ENCODE measurements around the gene AIFM2.
"Not testable (repeated sequence)": the region's sequence is repeated elsewhere in the genome, so short reads cannot be mapped to it uniquely, and the experiment has no call there.

The AIFM2 gene

GRCh38 chr10:70145666-70146488 lies 13.3 kb upstream of the AIFM2 start:
- no peak for DNase-seq

GRCh38 chr10:70145166-70145665 lies 12.6 kb upstream of the AIFM2 start:
- no peak for DNase-seq

DNA sequence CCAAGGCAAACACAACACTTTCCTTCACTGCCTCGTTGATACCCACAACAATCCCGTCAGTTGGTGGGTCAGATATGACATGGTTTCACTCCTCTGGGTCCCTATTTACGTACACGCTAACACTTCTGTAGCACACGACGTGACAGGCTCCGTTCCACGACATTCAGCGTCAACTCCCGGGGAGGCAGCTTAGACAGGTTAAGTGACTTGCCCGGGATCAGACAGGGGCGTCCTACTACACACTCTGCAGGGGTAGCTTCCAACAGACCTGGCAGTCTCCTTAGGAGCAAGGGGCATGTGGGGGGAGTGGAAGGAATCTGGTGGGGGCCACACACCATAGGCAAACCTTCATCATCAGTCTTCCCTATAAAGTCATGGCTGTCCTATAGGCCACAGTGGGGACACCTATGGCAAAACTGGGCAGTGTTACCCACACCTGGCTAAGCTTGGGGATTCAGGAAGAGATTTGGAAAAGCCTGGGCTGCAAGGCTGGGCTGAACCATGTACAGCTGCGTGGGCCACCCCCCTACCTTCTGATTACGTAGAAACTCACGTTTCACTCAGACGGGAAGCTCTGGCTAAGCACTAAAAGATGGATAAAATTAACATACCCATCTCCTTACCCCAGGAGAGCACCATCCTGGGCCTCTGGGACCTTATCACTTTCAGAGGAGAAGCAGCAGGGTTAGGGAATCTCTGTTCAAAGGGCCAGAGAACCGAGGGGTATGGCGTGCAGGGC lies 11.9 kb upstream of the AIFM2 start:
- no peak for DNase-seq

- no peak for DNase-seq
Observed at GRCh38 chr10:70142555-70142954, 9.9 kb upstream of the AIFM2 start.

DNA sequence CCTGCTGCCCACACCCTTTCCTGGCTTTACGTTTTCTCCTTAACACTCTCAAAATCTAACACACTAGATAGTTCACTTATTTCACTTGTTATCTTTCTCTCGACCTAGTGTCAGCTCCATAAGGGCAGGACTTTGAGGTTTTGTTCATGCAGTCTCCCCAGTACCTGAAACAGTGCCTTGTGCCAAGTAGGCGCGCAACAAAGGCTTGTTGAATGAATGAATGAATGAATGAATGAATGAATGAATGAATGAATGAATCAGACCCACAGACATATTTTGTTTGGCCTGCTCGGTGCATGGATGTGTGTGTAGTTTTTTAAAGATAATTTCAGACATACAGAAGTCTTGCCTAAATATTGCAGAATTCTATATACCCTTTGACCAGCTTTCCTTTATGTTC lies 7.7 kb upstream of the AIFM2 start:
- DNase-seq = no peak

DNA sequence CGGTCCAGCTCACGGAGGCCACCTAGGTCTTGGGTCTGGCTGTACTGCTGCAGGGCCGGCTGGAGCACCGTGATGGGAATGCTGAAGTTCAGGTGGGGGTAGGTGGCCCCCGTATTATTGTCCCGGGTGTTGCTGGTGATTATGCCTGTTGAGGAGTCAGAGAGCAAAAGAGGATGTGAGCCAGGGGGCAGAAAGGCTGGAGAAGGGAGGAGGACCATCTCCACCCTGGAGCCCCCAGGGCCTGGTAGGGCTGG lies 7.3 kb upstream of the AIFM2 start:
- no peak for DNase-seq

GRCh38 chr10:70139151-70139996 lies 6.7 kb upstream of the AIFM2 start:
- no peak for DNase-seq

- DNase-seq = no peak
Observed at GRCh38 chr10:70137927-70138883, 5.6 kb upstream of the AIFM2 start.

- no peak for DNase-seq
Observed at GRCh38 chr10:70137135-70137534, 4.5 kb upstream of the AIFM2 start.

- DNase-seq = no peak
Observed at GRCh38 chr10:70135684-70136083, 3.1 kb upstream of the AIFM2 start.

DNA sequence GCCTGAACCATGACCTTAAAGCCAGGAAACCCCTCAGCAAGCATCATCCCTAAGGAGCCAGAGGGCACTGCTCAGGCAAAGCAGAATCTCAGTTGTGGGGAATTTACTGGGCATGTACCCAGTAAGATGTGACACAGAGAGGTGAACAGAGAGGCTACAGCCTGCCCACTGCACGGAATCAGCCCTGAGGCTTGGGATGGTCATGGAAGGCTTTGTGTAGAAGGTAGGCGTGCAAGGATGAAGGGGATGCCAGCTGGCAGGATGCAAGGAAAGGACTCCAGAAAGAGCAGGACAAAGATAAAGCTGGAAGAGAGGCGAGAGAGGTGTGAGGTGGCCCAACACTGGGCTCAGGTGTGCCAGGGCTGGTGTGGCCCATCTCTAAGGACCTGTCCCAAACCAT lies 2.4 kb upstream of the AIFM2 start:
- DNase-seq = no peak

DNA sequence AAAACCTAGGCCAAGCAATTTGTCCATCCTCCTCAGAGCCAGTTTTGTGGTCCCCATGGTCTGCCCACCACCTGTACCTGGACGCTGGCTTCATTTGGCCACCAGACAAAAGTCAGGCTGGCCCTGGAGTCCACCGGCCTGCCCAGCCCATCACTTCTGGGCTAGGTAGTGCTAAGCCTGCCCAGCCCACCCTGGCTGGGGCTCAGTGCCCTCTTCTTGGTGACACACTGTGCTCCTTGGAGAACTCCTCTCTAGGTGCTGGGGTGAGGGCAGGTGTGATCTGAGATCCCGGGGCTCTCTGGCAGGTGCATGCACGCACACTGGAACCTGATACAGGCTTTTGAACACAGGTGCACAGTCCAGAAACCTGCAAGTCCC lies 1.1 kb downstream of the AIFM2 start:
- DNase-seq = no peak

GRCh38 chr10:70130878-70131559 lies 1.6 kb downstream of the AIFM2 start:
- no peak for DNase-seq

- DNase-seq = no peak
Observed at GRCh38 chr10:70126700-70127395, 5.8 kb downstream of the AIFM2 start.

DNA sequence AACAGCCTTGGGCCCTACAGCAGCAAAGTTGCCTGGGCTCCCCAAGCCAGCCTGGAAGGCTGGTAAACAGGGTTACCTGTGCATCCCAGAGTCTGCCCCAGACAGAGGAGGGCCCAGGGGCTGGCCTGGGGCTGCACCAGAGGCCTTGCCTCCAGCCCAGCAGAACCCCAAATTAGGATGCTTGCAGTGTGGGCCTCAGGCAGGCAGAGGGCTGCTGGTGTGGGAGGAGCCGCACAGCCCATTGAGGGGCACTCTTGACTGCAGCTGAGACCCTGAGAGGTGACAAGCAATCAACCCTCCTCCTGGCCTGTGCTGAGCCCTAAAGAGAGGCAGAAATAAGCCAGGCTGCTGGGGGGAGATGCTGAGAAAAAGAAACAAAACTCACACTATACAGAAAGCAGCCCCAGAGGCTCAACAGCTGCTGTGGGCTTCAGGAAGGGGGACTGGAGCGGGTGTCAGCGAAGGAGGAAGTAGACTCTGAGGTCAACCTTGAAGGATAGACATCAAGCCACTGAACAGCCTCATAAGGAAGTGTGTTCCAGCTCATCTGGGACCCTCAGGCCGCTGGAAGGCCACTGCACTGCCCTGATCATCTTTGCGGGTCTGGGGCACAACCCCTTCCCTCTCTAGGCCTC lies 6.6 kb downstream of the AIFM2 start:
- DNase-seq = no peak

DNA sequence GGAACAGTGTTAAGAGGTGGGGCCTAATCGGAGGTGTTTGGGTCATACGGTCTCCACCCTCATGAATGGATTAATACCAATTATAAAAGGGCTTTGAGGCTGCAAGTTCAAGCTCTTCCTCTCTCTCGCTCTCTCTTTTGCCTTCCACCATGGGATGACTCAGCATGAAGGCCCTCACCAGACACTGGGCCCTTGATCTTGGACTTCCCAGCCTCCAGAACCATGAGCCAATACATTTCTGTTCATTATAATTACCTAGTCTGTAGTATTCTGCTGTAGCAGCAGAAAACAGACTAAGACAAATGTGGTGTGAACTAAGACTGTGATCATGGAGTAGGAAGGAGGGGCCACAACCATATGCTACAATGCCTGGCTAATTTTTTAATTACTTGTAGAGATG lies 7.7 kb downstream of the AIFM2 start:
- DNase-seq = no peak

GRCh38 chr10:70124415-70124814 lies 8.2 kb downstream of the AIFM2 start:
- no peak for DNase-seq

GRCh38 chr10:70123817-70124216 lies 8.8 kb downstream of the AIFM2 start:
- DNase-seq = no peak

DNA sequence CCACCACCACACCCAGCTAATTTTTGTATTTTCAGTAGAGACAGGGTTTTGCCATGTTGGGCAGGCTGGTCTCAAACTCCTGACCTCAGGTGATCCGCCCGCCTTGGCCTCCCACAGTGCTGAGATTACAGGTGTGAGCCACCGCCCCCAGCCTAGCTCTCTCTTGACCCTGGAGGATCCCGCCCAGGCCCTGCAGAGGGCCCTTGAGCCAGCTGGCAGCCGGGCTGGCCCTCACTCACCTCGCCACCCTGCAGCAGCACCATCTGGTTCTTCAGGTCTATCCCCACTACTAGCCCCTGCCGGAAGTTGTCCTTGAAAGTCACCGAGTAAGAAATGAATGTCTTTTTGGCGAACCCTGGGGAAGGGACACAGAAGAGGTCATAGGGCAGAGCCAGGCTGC lies 9.5 kb downstream of the AIFM2 start:
- not testable (repeated sequence) for DNase-seq

DNA sequence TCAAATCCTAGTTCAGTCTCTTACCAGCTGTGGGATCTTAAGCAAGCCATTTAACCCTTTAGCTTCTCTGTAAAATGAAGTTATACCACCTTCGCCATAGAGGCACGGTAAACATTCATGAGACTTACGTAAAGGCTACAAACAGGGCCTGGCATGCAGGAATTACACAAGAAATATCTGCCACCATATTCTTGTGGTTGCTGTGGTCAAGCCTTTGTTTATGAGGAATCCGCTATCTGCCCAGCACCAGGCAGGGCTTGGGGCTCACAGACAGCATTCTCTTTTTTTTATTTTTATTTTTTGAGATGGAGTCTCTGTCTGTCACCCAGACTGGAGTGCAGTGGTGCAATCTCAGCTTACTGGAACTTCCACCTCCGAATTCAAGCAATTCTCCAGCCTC lies 9.9 kb downstream of the AIFM2 start:
- no peak for DNase-seq
